Measurements from ENCODE around the gene ZBED4.

- TF ChIP-seq CTCF (IDR thresholded peaks at IDR 0.05; ENCODE audit: low read depth, low read length, poor library complexity, severe bottlenecking) (no peak), EZH2phosphoT487 (IDR thresholded peaks at IDR 0.05; ENCODE audit: borderline replicate concordance, low read length) (no peak)
These were observed 3.3 kb downstream of the ZBED4 start for GRCh38 chr22:49856766-49857618.
